HepG2 (cell line): ENCODE results near the gene INAFM2. TPM values are rescaled to one million over a fixed set of nuclear protein-coding genes. Genes with fewer than 3 reads are reported as not detected.

Experiments
- KMT2A ChIP-seq: sonication (generic); formaldehyde crosslinking; IDR thresholded peaks from 2 replicates; pipeline ENCODE4 v1.4.0; 2020; ENCODE audit warnings: missing genetic modification reagents
- NR2C2 ChIP-seq: sonication (generic); formaldehyde crosslinking; IDR thresholded peaks from 2 replicates; pipeline ENCODE4 v1.4.0; 2020; ENCODE audit warnings: missing genetic modification reagents, mild to moderate bottlenecking, moderate library complexity, borderline replicate concordance
- NR2F2 ChIP-seq: IDR thresholded peaks from 2 replicates; pipeline ENCODE4 v1.6.1; 2012; ENCODE audit warnings: low read depth, inconsistent platforms, borderline replicate concordance
- REL ChIP-seq: sonication (generic); formaldehyde crosslinking; conservative IDR thresholded peaks from 2 replicates; pipeline ENCODE4 v1.8.0; 2022; ENCODE audit warnings: mild to moderate bottlenecking, missing genetic modification reagents, moderate library complexity
- RFXANK ChIP-seq: IDR thresholded peaks from 2 replicates; pipeline ENCODE4 v1.6.1; 2016
- RORA ChIP-seq: sonication (generic); formaldehyde crosslinking; IDR thresholded peaks from 2 replicates; pipeline ENCODE4 v1.5.0; 2020; ENCODE audit warnings: mild to moderate bottlenecking, missing genetic modification reagents, moderate library complexity
- SIX4 ChIP-seq: sonication (generic); formaldehyde crosslinking; IDR thresholded peaks from 2 replicates; pipeline ENCODE4 v1.4.0; 2020; ENCODE audit warnings: missing genetic modification reagents
- SOX5 ChIP-seq: IDR thresholded peaks from 2 replicates; pipeline ENCODE4 v1.6.1; 2016; ENCODE audit warnings: borderline replicate concordance
- TCF7 ChIP-seq: sonication (generic); IDR thresholded peaks from 2 replicates; pipeline ENCODE4 v1.6.1; 2016; ENCODE audit warnings: antibody characterized with exemption, low read depth
- THAP11 ChIP-seq: IDR thresholded peaks from 2 replicates; pipeline ENCODE4 v1.6.1; 2016; ENCODE audit warnings: missing biosample characterization, missing genetic modification reagents
- U2AF2 ChIP-seq: fragments of 200-400 bp; formaldehyde crosslinking; IDR thresholded peaks from 2 replicates; pipeline ENCODE4 v1.6.1; 2017; ENCODE audit warnings: low read depth, mild to moderate bottlenecking, low read length
- ZNF234 ChIP-seq: sonication (generic); formaldehyde crosslinking; conservative IDR thresholded peaks from 2 replicates; pipeline ENCODE4 v1.5.1; 2020; ENCODE audit warnings: mild to moderate bottlenecking, missing genetic modification reagents
- ZNF367 ChIP-seq: sonication (generic); formaldehyde crosslinking; IDR thresholded peaks from 2 replicates; pipeline ENCODE4 v1.4.0; 2020; ENCODE audit warnings: missing genetic modification reagents, borderline replicate concordance
- ZNF451 ChIP-seq: sonication (generic); formaldehyde crosslinking; IDR thresholded peaks from 2 replicates; pipeline ENCODE4 v1.5.0; 2020; ENCODE audit warnings: mild to moderate bottlenecking, missing genetic modification reagents
- ZNF619 ChIP-seq: sonication (generic); formaldehyde crosslinking; IDR thresholded peaks from 2 replicates; pipeline ENCODE4 v1.4.0; 2020; ENCODE audit warnings: mild to moderate bottlenecking, missing genetic modification reagents
- ZSCAN29 ChIP-seq: sonication (generic); formaldehyde crosslinking; conservative IDR thresholded peaks from 2 replicates; pipeline ENCODE4 v1.4.0; 2020; ENCODE audit warnings: mild to moderate bottlenecking, missing genetic modification reagents
- polyA plus RNA-seq, 8 experiments: library from polyadenylated mRNA; depleted of rRNA in 3 of 8; stranded (reverse) in 7 of 8; unstranded in 1 of 8; fragments of >200 nt; fragmentation: Illumina TruSeq in 4 of 8; extraction: Trizol in 4 of 8; gene quantifications; 2 replicates each; pipeline versions ENCODE4 v1.2.1 to v1.2.3, GENCODE V29; 2011 to 2016; ENCODE audit warnings: low read depth in 4 of 8, missing spikeins in 1 of 8, mixed read lengths in 1 of 8; ENCODE audit not compliant: insufficient read depth in 1 of 8
- total RNA-seq, 5 experiments: library from RNA; depleted of rRNA; stranded (reverse); fragments of >200 nt; fragmentation: Illumina TruSeq; extraction: Trizol; gene quantifications; 2 replicates each; pipeline ENCODE4 v1.2.3, GENCODE V29; 2016; ENCODE audit warnings: low read depth in 1 of 5
- TF ChIP-seq, protein P1 (sequence below): sonication (generic); formaldehyde crosslinking; IDR thresholded peaks from 2 replicates; pipeline ENCODE4 v1.4.0; 2020; ENCODE audit warnings: mild to moderate bottlenecking, missing genetic modification reagents, borderline replicate concordance
- TF ChIP-seq, protein P2 (sequence below): sonication (generic); formaldehyde crosslinking; IDR thresholded peaks from 2 replicates; pipeline ENCODE4 v1.4.0; 2020; ENCODE audit warnings: missing genetic modification reagents
- TF ChIP-seq, protein P3 (sequence below): sonication (generic); formaldehyde crosslinking; IDR thresholded peaks from 2 replicates; pipeline ENCODE4 v1.9.0; 2022; ENCODE audit warnings: low read depth, missing genetic modification reagents
- TF ChIP-seq, protein P4 (sequence below): sonication (generic); formaldehyde crosslinking; IDR thresholded peaks from 2 replicates; pipeline ENCODE4 v1.5.1; 2020; ENCODE audit warnings: mild to moderate bottlenecking, missing genetic modification reagents, moderate library complexity

INAFM2 gene
- total and polyA plus RNA-seq, 2 of the 13 experiments (the other 11 are each of a cell fraction or from before 2014, with no cell fraction given): 5.5 to 6.5 TPM

DNA sequence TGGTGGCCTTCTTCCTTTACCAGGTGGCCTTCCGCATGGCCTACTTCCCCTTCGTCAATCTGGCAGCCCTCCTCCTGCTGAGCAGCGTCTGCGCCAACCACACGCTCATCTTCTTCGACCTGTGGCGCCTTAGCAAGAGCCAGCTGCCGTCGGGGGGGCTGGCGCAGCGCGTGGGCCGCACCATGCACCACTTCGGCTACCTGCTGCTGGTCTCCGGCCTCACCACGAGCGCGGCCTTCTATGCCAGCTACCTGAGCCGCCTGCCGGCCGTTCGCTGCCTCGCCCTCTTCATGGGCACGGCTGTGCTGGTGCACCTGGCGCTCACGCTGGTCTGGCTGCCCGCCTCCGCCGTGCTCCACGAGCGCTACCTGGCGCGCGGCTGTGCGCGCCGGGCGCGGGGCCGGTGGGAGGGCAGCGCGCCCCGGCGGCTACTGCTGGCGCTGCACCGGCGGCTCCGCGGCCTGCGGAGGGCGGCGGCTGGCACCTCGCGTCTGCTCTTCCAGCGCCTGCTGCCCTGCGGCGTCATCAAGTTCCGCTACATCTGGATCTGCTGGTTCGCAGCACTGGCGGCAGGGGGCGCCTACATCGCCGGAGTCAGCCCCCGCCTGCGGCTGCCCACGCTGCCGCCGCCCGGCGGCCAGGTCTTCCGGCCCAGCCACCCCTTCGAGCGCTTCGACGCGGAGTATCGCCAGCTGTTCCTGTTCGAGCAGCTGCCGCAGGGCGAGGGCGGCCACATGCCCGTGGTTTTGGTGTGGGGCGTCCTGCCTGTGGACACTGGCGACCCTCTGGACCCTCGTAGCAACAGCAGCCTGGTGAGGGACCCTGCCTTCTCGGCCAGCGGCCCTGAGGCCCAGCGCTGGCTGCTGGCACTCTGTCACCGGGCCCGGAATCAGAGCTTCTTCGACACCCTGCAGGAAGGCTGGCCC lies 44.5 kb downstream of the INAFM2 start (continued):
- TF ChIP-seq REL (CRISPR knock-in tag): peak; percentile 94
- peak; percentile 56; the same call in 1 of the 2 replicates for TF ChIP-seq NR2C2
- TF ChIP-seq, protein P1, sequence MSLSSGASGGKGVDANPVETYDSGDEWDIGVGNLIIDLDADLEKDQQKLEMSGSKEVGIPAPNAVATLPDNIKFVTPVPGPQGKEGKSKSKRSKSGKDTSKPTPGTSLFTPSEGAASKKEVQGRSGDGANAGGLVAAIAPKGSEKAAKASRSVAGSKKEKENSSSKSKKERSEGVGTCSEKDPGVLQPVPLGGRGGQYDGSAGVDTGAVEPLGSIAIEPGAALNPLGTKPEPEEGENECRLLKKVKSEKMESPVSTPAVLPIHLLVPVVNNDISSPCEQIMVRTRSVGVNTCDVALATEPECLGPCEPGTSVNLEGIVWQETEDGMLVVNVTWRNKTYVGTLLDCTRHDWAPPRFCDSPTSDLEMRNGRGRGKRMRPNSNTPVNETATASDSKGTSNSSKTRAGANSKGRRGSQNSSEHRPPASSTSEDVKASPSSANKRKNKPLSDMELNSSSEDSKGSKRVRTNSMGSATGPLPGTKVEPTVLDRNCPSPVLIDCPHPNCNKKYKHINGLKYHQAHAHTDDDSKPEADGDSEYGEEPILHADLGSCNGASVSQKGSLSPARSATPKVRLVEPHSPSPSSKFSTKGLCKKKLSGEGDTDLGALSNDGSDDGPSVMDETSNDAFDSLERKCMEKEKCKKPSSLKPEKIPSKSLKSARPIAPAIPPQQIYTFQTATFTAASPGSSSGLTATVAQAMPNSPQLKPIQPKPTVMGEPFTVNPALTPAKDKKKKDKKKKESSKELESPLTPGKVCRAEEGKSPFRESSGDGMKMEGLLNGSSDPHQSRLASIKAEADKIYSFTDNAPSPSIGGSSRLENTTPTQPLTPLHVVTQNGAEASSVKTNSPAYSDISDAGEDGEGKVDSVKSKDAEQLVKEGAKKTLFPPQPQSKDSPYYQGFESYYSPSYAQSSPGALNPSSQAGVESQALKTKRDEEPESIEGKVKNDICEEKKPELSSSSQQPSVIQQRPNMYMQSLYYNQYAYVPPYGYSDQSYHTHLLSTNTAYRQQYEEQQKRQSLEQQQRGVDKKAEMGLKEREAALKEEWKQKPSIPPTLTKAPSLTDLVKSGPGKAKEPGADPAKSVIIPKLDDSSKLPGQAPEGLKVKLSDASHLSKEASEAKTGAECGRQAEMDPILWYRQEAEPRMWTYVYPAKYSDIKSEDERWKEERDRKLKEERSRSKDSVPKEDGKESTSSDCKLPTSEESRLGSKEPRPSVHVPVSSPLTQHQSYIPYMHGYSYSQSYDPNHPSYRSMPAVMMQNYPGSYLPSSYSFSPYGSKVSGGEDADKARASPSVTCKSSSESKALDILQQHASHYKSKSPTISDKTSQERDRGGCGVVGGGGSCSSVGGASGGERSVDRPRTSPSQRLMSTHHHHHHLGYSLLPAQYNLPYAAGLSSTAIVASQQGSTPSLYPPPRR (CRISPR knock-in tag): peak; percentile 56; the same call in 1 of the 2 replicates
- peak; percentile 24; the same call in 1 of the 2 replicates for TF ChIP-seq SOX5 (CRISPR knock-in tag)
- TF ChIP-seq, protein P2, sequence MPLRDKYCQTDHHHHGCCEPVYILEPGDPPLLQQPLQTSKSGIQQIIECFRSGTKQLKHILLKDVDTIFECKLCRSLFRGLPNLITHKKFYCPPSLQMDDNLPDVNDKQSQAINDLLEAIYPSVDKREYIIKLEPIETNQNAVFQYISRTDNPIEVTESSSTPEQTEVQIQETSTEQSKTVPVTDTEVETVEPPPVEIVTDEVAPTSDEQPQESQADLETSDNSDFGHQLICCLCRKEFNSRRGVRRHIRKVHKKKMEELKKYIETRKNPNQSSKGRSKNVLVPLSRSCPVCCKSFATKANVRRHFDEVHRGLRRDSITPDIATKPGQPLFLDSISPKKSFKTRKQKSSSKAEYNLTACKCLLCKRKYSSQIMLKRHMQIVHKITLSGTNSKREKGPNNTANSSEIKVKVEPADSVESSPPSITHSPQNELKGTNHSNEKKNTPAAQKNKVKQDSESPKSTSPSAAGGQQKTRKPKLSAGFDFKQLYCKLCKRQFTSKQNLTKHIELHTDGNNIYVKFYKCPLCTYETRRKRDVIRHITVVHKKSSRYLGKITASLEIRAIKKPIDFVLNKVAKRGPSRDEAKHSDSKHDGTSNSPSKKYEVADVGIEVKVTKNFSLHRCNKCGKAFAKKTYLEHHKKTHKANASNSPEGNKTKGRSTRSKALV (CRISPR knock-in tag): peak; percentile 91
- TF ChIP-seq ZNF234 (CRISPR knock-in tag): no peak
- 0 out of 2 replicates have a peak, but pooled peaks have one; percentile 29 for TF ChIP-seq RFXANK (CRISPR knock-in tag)
- TF ChIP-seq NR2F2: no peak
- TF ChIP-seq TCF7: no peak
- TF ChIP-seq ZNF619: no peak
- peak; percentile 14; the same call in 1 of the 2 replicates for TF ChIP-seq SIX4
- TF ChIP-seq ZNF451 (CRISPR knock-in tag): peak; percentile 97
- TF ChIP-seq ZNF367: peak; percentile 94
- peak; percentile 83 for TF ChIP-seq KMT2A (CRISPR knock-in tag)
- TF ChIP-seq U2AF2: no peak
- TF ChIP-seq THAP11: peak; percentile 65
- no peak for TF ChIP-seq RORA
- TF ChIP-seq ZSCAN29 (CRISPR knock-in tag): 0 out of 2 replicates have a peak, but pooled peaks have one; percentile 51
- TF ChIP-seq, protein P3, sequence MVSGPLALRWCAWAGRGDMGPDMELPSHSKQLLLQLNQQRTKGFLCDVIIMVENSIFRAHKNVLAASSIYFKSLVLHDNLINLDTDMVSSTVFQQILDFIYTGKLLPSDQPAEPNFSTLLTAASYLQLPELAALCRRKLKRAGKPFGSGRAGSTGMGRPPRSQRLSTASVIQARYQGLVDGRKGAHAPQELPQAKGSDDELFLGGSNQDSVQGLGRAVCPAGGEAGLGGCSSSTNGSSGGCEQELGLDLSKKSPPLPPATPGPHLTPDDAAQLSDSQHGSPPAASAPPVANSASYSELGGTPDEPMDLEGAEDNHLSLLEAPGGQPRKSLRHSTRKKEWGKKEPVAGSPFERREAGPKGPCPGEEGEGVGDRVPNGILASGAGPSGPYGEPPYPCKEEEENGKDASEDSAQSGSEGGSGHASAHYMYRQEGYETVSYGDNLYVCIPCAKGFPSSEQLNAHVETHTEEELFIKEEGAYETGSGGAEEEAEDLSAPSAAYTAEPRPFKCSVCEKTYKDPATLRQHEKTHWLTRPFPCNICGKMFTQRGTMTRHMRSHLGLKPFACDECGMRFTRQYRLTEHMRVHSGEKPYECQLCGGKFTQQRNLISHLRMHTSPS (CRISPR knock-in tag): peak; percentile 89
- TF ChIP-seq, protein P4, sequence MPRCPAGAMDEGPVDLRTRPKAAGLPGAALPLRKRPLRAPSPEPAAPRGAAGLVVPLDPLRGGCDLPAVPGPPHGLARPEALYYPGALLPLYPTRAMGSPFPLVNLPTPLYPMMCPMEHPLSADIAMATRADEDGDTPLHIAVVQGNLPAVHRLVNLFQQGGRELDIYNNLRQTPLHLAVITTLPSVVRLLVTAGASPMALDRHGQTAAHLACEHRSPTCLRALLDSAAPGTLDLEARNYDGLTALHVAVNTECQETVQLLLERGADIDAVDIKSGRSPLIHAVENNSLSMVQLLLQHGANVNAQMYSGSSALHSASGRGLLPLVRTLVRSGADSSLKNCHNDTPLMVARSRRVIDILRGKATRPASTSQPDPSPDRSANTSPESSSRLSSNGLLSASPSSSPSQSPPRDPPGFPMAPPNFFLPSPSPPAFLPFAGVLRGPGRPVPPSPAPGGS (CRISPR knock-in tag): peak; percentile 98
